Fibroblast of villous mesenchyme (primary cell): Measurements from ENCODE around the gene SYT3. TPM values are rescaled to one million over a fixed set of nuclear protein-coding genes. Genes with fewer than 3 reads are reported as not detected.

Experiments used
- DNase-seq: peaks from one replicate; pipeline ENCODE4 v3.0.0-alpha.2; 2010; ENCODE audit warnings: low read depth
- H3K4me3 ChIP-seq: 2 replicates; pipeline ENCODE4 v1.5.1; 2011; ENCODE audit warnings: low read depth, mild to moderate bottlenecking, low read length
- total RNA-seq: library from RNA; depleted of rRNA; stranded (reverse); fragments of >200 nt; gene quantifications from 2 replicates; pipeline ENCODE4 v1.2.3, GENCODE V29; 2012
- TF ChIP-seq, protein P1 (sequence below): IDR thresholded peaks from 2 replicates; pipeline ENCODE4 v1.5.1; 2012; ENCODE audit warnings: low read depth, mild to moderate bottlenecking, low read length; ENCODE audit not compliant: insufficient read depth

The SYT3 gene
- total RNA-seq, 1 donor = not detected

DNA sequence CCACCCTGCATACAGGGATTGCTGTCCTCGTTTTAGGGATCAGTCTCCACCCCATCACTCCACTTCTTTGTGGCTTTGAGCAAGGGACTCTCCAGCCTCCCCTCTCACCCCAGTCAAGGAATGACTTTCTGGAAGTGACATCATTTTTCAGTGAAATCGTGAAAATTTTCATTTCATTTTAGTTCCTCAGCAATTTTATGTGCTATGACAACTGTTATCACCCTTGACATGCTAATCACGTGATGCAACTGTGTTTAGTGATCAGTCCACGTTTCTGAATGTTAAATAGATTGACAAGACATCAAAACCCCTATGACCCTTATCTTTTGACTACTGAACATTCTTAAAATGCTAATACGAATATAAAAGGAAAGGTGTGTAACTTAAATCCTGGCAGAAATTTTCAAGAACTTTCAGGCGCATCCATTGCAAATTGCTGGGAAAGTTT lies 17.6 kb upstream of the SYT3 start:
- H3K4me3 ChIP-seq = no peak overlapping the region
- DNase-seq = no peak
- TF ChIP-seq, protein P1, sequence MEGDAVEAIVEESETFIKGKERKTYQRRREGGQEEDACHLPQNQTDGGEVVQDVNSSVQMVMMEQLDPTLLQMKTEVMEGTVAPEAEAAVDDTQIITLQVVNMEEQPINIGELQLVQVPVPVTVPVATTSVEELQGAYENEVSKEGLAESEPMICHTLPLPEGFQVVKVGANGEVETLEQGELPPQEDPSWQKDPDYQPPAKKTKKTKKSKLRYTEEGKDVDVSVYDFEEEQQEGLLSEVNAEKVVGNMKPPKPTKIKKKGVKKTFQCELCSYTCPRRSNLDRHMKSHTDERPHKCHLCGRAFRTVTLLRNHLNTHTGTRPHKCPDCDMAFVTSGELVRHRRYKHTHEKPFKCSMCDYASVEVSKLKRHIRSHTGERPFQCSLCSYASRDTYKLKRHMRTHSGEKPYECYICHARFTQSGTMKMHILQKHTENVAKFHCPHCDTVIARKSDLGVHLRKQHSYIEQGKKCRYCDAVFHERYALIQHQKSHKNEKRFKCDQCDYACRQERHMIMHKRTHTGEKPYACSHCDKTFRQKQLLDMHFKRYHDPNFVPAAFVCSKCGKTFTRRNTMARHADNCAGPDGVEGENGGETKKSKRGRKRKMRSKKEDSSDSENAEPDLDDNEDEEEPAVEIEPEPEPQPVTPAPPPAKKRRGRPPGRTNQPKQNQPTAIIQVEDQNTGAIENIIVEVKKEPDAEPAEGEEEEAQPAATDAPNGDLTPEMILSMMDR = no peak

DNA sequence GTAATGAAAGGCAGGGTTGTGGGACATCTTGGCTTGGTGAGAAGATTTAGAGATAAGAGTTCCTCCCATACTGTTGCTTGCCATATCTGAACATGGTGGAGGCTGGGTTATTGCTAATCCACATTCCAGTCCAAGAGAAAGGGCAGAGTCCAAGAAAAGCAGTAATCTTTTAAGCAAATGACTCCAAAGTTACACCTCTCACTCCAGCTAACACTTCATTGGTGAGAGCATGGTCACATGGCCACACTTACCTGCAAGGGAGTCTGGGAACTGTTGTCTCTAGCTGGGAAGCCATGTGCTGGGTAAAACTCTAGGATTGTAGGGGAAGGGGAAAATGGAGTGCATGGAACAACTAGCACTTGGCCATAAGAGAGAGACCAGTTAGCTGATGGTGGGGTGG lies 15.2 kb upstream of the SYT3 start:
- DNase-seq = no peak
- TF ChIP-seq, protein P1 = no peak
- H3K4me3 ChIP-seq = no peak overlapping the region

DNA sequence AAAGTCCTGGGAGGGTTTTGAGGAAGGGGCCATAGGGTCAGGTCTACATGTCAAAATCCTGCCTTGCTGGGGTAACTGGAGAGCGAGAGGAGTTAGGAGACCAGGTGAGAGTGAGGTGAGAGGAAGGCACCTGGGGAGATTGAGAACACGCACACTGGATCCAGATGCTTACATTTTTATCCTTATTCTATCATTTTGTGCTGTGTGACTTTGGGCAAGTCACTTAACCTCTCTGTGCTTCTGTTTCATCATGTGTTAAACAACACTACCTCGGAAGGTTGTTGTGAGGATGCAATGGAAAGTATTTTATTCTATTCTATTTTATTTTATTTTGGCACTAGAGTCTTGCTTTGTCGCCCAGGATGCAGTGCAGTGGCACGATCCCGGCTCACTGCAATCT lies 13.0 kb upstream of the SYT3 start:
- no peak overlapping the region for H3K4me3 ChIP-seq
- TF ChIP-seq, protein P1 = no peak
- DNase-seq = no peak

DNA sequence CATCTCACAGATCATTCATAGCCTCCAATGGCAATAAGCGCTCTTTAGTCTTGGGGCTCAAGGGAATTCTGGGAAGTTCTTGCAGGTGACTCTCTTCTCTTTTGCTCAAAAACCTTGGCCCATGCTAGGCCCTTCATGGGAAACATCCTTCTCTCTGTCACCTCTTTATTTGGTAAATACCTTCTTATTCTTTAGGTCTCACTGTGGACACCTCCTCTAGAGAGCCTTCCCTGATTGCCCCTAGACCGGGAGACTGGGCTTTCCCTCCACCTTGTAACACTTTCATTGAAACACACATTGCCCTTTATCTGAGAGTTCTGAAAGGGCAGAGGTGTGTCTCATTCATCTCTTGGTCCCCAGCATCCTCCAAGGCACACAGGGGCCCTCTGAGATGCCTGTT lies 11.5 kb upstream of the SYT3 start:
- TF ChIP-seq, protein P1 = no peak
- DNase-seq = no peak
- H3K4me3 ChIP-seq = no peak overlapping the region

DNA sequence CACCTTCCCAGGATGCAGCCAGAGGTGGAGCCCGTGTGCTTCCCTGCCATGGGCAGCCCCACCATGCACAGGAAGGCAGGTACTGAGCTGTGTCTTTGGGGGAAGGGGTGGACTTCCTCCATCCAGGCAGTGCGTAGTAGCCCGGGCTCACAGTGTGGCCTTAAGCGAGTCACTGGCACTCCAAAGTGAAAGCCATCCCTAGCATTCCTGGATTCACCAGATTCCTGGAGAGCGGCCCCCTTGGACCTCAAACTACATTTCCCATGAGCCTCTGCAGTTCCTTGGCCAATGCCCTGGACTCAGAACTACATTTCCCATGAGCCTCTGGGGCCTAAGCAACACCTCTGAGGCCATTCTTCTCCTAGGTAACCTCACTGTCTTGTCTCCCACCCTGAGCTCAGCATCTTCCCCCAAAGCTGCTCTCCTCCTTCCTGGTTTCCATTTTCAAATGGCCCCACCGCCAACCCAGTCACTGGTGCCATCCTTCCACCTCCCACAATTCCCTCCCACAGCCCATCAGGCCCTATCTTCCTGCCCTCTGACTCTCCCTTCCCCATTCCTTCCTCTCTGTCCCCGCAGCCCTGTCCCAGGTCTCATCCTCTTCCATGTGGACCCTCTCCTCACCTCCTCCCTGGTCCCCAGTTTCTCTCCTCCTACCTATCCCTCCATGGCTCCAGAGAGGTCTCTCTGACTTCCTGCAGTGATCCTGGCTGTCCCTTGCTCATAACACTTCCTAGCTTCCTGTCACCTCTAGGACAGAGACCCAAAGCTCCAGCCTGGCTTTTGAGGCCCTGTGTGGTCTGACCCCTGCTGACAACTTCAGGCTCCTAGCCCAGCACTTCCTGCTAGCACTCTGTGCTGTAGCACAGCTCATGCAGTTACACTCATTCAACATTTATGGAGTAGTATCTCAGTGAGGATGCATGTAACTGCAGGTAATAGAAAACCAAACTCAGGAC lies 10.0 kb upstream of the SYT3 start, which contains the start of gene C19orf81:
Gene C19orf81, plus strand, starts transcription at position 13 of the 959 bp plus-strand sequence. Its CDS starts 0 bp downstream, at position 13.
- TF ChIP-seq, protein P1 = no peak
- no peak for DNase-seq
- no peak within 1 kb of the TSS for H3K4me3 ChIP-seq

DNA sequence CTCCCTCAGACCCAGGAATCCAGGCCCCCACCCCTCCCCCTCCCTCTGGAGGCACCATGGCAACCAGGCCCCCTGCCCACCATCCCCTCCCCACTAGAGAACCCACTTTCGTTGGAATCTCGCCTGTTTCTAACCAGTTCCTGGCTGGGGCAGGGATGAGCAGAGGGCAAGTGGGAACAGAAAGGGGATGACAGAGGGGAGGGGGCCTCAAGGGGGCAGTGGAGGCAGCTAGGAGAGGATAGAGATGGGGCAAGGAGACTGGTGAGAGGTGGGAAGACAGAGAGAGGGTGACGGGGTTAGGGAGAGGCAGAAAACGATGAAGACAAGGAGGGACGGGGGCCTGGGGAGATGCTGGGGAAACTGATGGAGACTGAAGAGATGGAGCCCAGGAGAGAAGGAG lies 9.0 kb upstream of the SYT3 start:
- DNase-seq = no peak
- TF ChIP-seq, protein P1 = no peak
- H3K4me3 ChIP-seq = no peak overlapping the region
